Nephron (organoid): Measurements from ENCODE around the gene PLEKHD1.

Experiments
- H3K27ac Mint-ChIP-seq, 3 experiments: 2 replicates each; pipeline ENCODE4 v1.8.0; 2020; ENCODE audit warnings: mixed read lengths in 3 of 3, mild to moderate bottlenecking in 2 of 3, moderate library complexity in 1 of 3
- H3K27me3 Mint-ChIP-seq: 2 replicates; pipeline ENCODE4 v1.8.0; 2021; ENCODE audit warnings: low read depth, mild to moderate bottlenecking, moderate library complexity, mixed read lengths
- H3K36me3 Mint-ChIP-seq: 2 replicates; pipeline ENCODE4 v1.8.0; 2020; ENCODE audit warnings: low read depth, mixed read lengths
- H3K4me1 Mint-ChIP-seq: 2 replicates; pipeline ENCODE4 v1.8.0; 2020; ENCODE audit warnings: mixed read lengths
- H3K4me3 Mint-ChIP-seq, 3 experiments: 2 replicates each; pipeline ENCODE4 v1.8.0; 2020; ENCODE audit warnings: mild to moderate bottlenecking in 3 of 3, mixed read lengths in 3 of 3, moderate library complexity in 2 of 3
- H3K9me3 Mint-ChIP-seq: 2 replicates; pipeline ENCODE4 v1.8.0; 2020; ENCODE audit warnings: mixed read lengths
- CTCF ChIP-seq, 3 experiments: fragments of 200-600 bp; sonication (generic); IDR thresholded peaks; one replicate each; pipeline ENCODE4 v1.5.0; 2021; ENCODE audit warnings: antibody characterized with exemption in 3 of 3; ENCODE audit not compliant: unreplicated experiment in 3 of 3

The PLEKHD1 gene

GRCh38 chr14:69500736-69501135, 16.2 kb downstream of the PLEKHD1 start:
- H3K9me3 Mint-ChIP-seq: no peaks in the 10 kb centered on the region

GRCh38 chr14:69501423-69501838, 16.9 kb downstream of the PLEKHD1 start:
- Mint-ChIP-seq H3K36me3 (no peaks in the 10 kb centered on the region), H3K4me1 (peaks cover 53% of the 10 kb centered on the region), H3K9me3 (no peaks in the 10 kb centered on the region), H3K4me3 (peak overlapping the region in 1 of 3 experiments; percentile 44), H3K27me3 (peaks cover 28% of the 10 kb centered on the region), H3K27ac (peak overlapping the region in 2 of 3 experiments; percentile 58 to 83)
- TF ChIP-seq CTCF (IDR thresholded peaks at IDR 0.05; ENCODE audit: unreplicated experiment in 3 of 3): no peak

More at GRCh38 chr14:69500736-69501135, 16.2 kb downstream of the PLEKHD1 start:
- Mint-ChIP-seq H3K4me1 (peaks cover 56% of the 10 kb centered on the region), H3K4me3 (no peak overlapping the region), H3K27me3 (peaks cover 24% of the 10 kb centered on the region), H3K27ac (peak overlapping the region in 1 of 3 experiments; percentile 83), H3K36me3 (no peaks in the 10 kb centered on the region)
- no peak for TF ChIP-seq CTCF (IDR thresholded peaks at IDR 0.05; ENCODE audit: unreplicated experiment in 3 of 3)

- TF ChIP-seq CTCF (IDR thresholded peaks at IDR 0.05; ENCODE audit: unreplicated experiment in 3 of 3): no peak
Measured at GRCh38 chr14:69504775-69505174, 20.2 kb downstream of the PLEKHD1 start.

GRCh38 chr14:69505338-69506240, 21.1 kb downstream of the PLEKHD1 start:
- Mint-ChIP-seq H3K9me3 (no peaks in the 10 kb centered on the region), H3K4me1 (peaks cover 36% of the 10 kb centered on the region), H3K4me3 (no peak overlapping the region), H3K36me3 (no peaks in the 10 kb centered on the region), H3K27me3 (peaks cover 34% of the 10 kb centered on the region), H3K27ac (no peak overlapping the region)
- TF ChIP-seq CTCF (IDR thresholded peaks at IDR 0.05; ENCODE audit: unreplicated experiment in 3 of 3): no peak

More at GRCh38 chr14:69504775-69505174, 20.2 kb downstream of the PLEKHD1 start:
- Mint-ChIP-seq H3K36me3 (no peaks in the 10 kb centered on the region), H3K9me3 (no peaks in the 10 kb centered on the region), H3K4me3 (no peak overlapping the region), H3K27me3 (peaks cover 34% of the 10 kb centered on the region), H3K27ac (peak overlapping the region in 1 of 3 experiments; percentile 66), H3K4me1 (peaks cover 38% of the 10 kb centered on the region)

GRCh38 chr14:69506241-69506595, 21.7 kb downstream of the PLEKHD1 start:
- H3K27me3 Mint-ChIP-seq: peaks cover 34% of the 10 kb centered on the region
- H3K4me3 Mint-ChIP-seq: no peak overlapping the region
- no peak overlapping the region for H3K27ac Mint-ChIP-seq
- peaks cover 30% of the 10 kb centered on the region for H3K4me1 Mint-ChIP-seq
- H3K36me3 Mint-ChIP-seq: no peaks in the 10 kb centered on the region
- no peak for TF ChIP-seq CTCF (IDR thresholded peaks at IDR 0.05; ENCODE audit: unreplicated experiment in 3 of 3)
- H3K9me3 Mint-ChIP-seq: no peaks in the 10 kb centered on the region
